Stomach smooth muscle (tissue), 2 donors: ENCODE measurements around the gene NLGN1.
"Not testable (repeated sequence)": the region's sequence is repeated elsewhere in the genome, so short reads cannot be mapped to it uniquely, and the experiment has no call there.

Experiments
- H3K27ac ChIP-seq: one replicate; pipeline ENCODE4 v1.7.0; 2013; ENCODE audit warnings: mild to moderate bottlenecking, low read length, inconsistent platforms
- H3K27me3 ChIP-seq, 2 donors: one replicate each; pipeline ENCODE4 v1.7.0; 2013; ENCODE audit warnings: low read length in 2 of 2; ENCODE audit not compliant: insufficient read depth in 2 of 2, control insufficient read depth in 1 of 2
- H3K36me3 ChIP-seq, 2 donors: one replicate each; pipeline ENCODE4 v1.7.0; 2013; ENCODE audit warnings: low read length in 2 of 2; ENCODE audit not compliant: control insufficient read depth in 2 of 2, insufficient read depth in 2 of 2
- H3K4me1 ChIP-seq: one replicate; pipeline ENCODE4 v1.7.0; 2013; ENCODE audit warnings: low read length; ENCODE audit not compliant: control insufficient read depth, insufficient read depth
- H3K4me3 ChIP-seq, 2 donors: one replicate each; pipeline ENCODE4 v1.7.0; 2013; ENCODE audit warnings: low read length in 2 of 2
- H3K9ac ChIP-seq, 2 donors: one replicate each; pipeline ENCODE4 v1.7.0; 2013; ENCODE audit warnings: low read length in 2 of 2, mild to moderate bottlenecking in 1 of 2
- H3K9me3 ChIP-seq, 2 donors: one replicate each; pipeline ENCODE4 v1.7.0; 2013; ENCODE audit warnings: low read length in 2 of 2; ENCODE audit not compliant: control insufficient read depth in 2 of 2
- donor health status: healthy.
- donor health status: Pancreatic carcinoma.

NLGN1 gene

GRCh38 chr3:173501931-173502489 is 104.5 kb downstream of the NLGN1 start:
- Histone ChIP-seq H3K9me3 (no peaks in the 10 kb centered on the region), H3K27ac (no peak overlapping the region), H3K4me1 (no peaks in the 10 kb centered on the region), H3K9ac (no peak overlapping the region), H3K27me3 (no peaks in the 10 kb centered on the region), H3K4me3 (no peak overlapping the region), H3K36me3 (no peaks in the 10 kb centered on the region)

GRCh38 chr3:173502983-173503568 is 105.5 kb downstream of the NLGN1 start:
- H3K27ac ChIP-seq: no peak overlapping the region
- H3K4me1 ChIP-seq: no peaks in the 10 kb centered on the region
- no peak overlapping the region for H3K4me3 ChIP-seq
- H3K9ac ChIP-seq: no peak overlapping the region
- no peaks in the 10 kb centered on the region for H3K9me3 ChIP-seq
- no peaks in the 10 kb centered on the region for H3K27me3 ChIP-seq
- no peaks in the 10 kb centered on the region for H3K36me3 ChIP-seq

- H3K4me3 ChIP-seq: no peak overlapping the region
- no peak overlapping the region for H3K9ac ChIP-seq
- H3K9me3 ChIP-seq: no peaks in the 10 kb centered on the region
- H3K36me3 ChIP-seq: no peaks in the 10 kb centered on the region
- H3K27me3 ChIP-seq: no peaks in the 10 kb centered on the region
- no peaks in the 10 kb centered on the region for H3K4me1 ChIP-seq
- H3K27ac ChIP-seq: no peak overlapping the region
Observed at GRCh38 chr3:173510565-173510964, 113.0 kb downstream of the NLGN1 start.

- no peaks in the 10 kb centered on the region for H3K9me3 ChIP-seq
- no peak overlapping the region for H3K4me3 ChIP-seq
- H3K27ac ChIP-seq: no peak overlapping the region
- H3K9ac ChIP-seq: no peak overlapping the region
- H3K36me3 ChIP-seq: no peaks in the 10 kb centered on the region
- H3K27me3 ChIP-seq: no peaks in the 10 kb centered on the region
- H3K4me1 ChIP-seq: no peaks in the 10 kb centered on the region
Observed at GRCh38 chr3:173513123-173513522, 115.6 kb downstream of the NLGN1 start.

GRCh38 chr3:173529062-173529711 is 131.6 kb downstream of the NLGN1 start:
- H3K27me3 ChIP-seq: no peaks in the 10 kb centered on the region

GRCh38 chr3:173531602-173532001 is 134.1 kb downstream of the NLGN1 start:
- Histone ChIP-seq H3K27ac (no peak overlapping the region), H3K9me3 (no peaks in the 10 kb centered on the region), H3K4me3 (no peak overlapping the region), H3K4me1 (no peaks in the 10 kb centered on the region), H3K36me3 (no peaks in the 10 kb centered on the region), H3K27me3 (no peaks in the 10 kb centered on the region), H3K9ac (no peak overlapping the region)

More at GRCh38 chr3:173529062-173529711, 131.6 kb downstream of the NLGN1 start:
- Histone ChIP-seq H3K27ac (no peak overlapping the region), H3K9ac (no peak overlapping the region), H3K4me1 (no peaks in the 10 kb centered on the region), H3K4me3 (no peak overlapping the region), H3K36me3 (no peaks in the 10 kb centered on the region), H3K9me3 (peaks cover 0 to 8% of the 10 kb centered on the region in 2 donors)

GRCh38 chr3:173538410-173538809 is 140.9 kb downstream of the NLGN1 start:
- no peak overlapping the region for H3K4me3 ChIP-seq
- no peaks in the 10 kb centered on the region for H3K36me3 ChIP-seq
- H3K9ac ChIP-seq: no peak overlapping the region
- no peaks in the 10 kb centered on the region for H3K9me3 ChIP-seq
- H3K27ac ChIP-seq: no peak overlapping the region
- no peaks in the 10 kb centered on the region for H3K4me1 ChIP-seq
- no peaks in the 10 kb centered on the region for H3K27me3 ChIP-seq

GRCh38 chr3:173545590-173545989 is 148.0 kb downstream of the NLGN1 start:
- H3K9me3 ChIP-seq, H3K36me3 ChIP-seq, H3K9ac ChIP-seq, H3K27ac ChIP-seq, H3K4me3 ChIP-seq, H3K4me1 ChIP-seq, H3K27me3 ChIP-seq: not testable (repeated sequence)

GRCh38 chr3:173547070-173547469 is 149.5 kb downstream of the NLGN1 start:
- no peaks in the 10 kb centered on the region for H3K4me1 ChIP-seq
- no peak overlapping the region for H3K9ac ChIP-seq
- H3K4me3 ChIP-seq: no peak overlapping the region
- H3K9me3 ChIP-seq: no peaks in the 10 kb centered on the region
- no peaks in the 10 kb centered on the region for H3K27me3 ChIP-seq
- H3K27ac ChIP-seq: no peak overlapping the region
- no peaks in the 10 kb centered on the region for H3K36me3 ChIP-seq

GRCh38 chr3:173548261-173548660 is 150.7 kb downstream of the NLGN1 start:
- H3K4me3 ChIP-seq: no peak overlapping the region
- no peaks in the 10 kb centered on the region for H3K4me1 ChIP-seq

GRCh38 chr3:173552526-173552925 is 155.0 kb downstream of the NLGN1 start:
- H3K4me3 ChIP-seq: no peak overlapping the region
- H3K4me1 ChIP-seq: no peaks in the 10 kb centered on the region
- no peak overlapping the region for H3K9ac ChIP-seq
- H3K36me3 ChIP-seq: no peaks in the 10 kb centered on the region
- no peaks in the 10 kb centered on the region for H3K27me3 ChIP-seq
- H3K9me3 ChIP-seq: no peaks in the 10 kb centered on the region
- H3K27ac ChIP-seq: no peak overlapping the region

More at GRCh38 chr3:173548261-173548660, 150.7 kb downstream of the NLGN1 start:
- Histone ChIP-seq H3K9ac (no peak overlapping the region), H3K27ac (no peak overlapping the region), H3K27me3 (no peaks in the 10 kb centered on the region), H3K9me3 (no peaks in the 10 kb centered on the region), H3K36me3 (no peaks in the 10 kb centered on the region)
